ENCODE data around the gene VPS13A.

- TF ChIP-seq ZNF274 (IDR thresholded peaks at IDR 0.05; ENCODE audit: low read depth, low read length) (no peak), POLR2A (IDR thresholded peaks at IDR 0.05; ENCODE audit: borderline replicate concordance, extremely low read depth, insufficient read depth, insufficient read length) (no peak), POLR2AphosphoS5 (IDR thresholded peaks at IDR 0.05; ENCODE audit: low read depth, low read length) (no peak), EZH2 (IDR thresholded peaks at IDR 0.05) (no peak), CTCF (IDR thresholded peaks at IDR 0.05 in 2 of 3, conservative IDR thresholded peaks at IDR 0.05 in 1 of 3; ENCODE audit: borderline replicate concordance in 1 of 3, insufficient read depth in 1 of 3, low read depth in 2 of 3, low read length in 2 of 3) (no peak), ELF1 (IDR thresholded peaks at IDR 0.05; ENCODE audit: borderline replicate concordance, low read depth) (no peak), RAD21 (IDR thresholded peaks at IDR 0.05; ENCODE audit: low read depth) (no peak), SIN3A (IDR thresholded peaks at IDR 0.05; ENCODE audit: low read depth) (no peak), ZFX (IDR thresholded peaks at IDR 0.05) (no peak), FOSL1 (IDR thresholded peaks at IDR 0.05; ENCODE audit: low read depth) (no peak), SRF (IDR thresholded peaks at IDR 0.05; ENCODE audit: low read depth) (no peak), SP1 (IDR thresholded peaks at IDR 0.05; ENCODE audit: low read depth) (no peak), ZBTB33 (IDR thresholded peaks at IDR 0.05; ENCODE audit: extremely low read depth, insufficient replicate concordance, low read length) (no peak)
Observed at GRCh38 chr9:77454663-77455062, 277.3 kb downstream of the VPS13A start.

All from HCT116 (cell line).